Right lobe of liver (tissue), 4 donors: Measurements from ENCODE around the gene ZNF512B.

Experiments used
- POLR2A ChIP-seq: fragments of 450-650 bp; IDR thresholded peaks from one replicate; pipeline ENCODE4 v1.6.1; 2017; ENCODE audit warnings: antibody characterized with exemption, mild to moderate bottlenecking
- TF ChIP-seq, protein P1 (sequence below), 4 donors: fragments of 200-600 bp in 3 of 4; fragments of 450-650 bp in 1 of 4; IDR thresholded peaks; one replicate each; pipeline versions ENCODE4 v1.5.1 to v1.8.0; 2016 to 2022; ENCODE audit warnings: antibody characterized with exemption in 4 of 4, mild to moderate bottlenecking in 2 of 4
- donor health status: DM: no; HTN: no; CAD: no.
- donor health status: DM: no; HTN: no; CAD: no.
- donor health status: DM: no; HTN: yes; CAD: no.

GRCh38 chr20:63968136-63968927, 1.4 kb downstream of the ZNF512B start:
- TF ChIP-seq, protein P1, sequence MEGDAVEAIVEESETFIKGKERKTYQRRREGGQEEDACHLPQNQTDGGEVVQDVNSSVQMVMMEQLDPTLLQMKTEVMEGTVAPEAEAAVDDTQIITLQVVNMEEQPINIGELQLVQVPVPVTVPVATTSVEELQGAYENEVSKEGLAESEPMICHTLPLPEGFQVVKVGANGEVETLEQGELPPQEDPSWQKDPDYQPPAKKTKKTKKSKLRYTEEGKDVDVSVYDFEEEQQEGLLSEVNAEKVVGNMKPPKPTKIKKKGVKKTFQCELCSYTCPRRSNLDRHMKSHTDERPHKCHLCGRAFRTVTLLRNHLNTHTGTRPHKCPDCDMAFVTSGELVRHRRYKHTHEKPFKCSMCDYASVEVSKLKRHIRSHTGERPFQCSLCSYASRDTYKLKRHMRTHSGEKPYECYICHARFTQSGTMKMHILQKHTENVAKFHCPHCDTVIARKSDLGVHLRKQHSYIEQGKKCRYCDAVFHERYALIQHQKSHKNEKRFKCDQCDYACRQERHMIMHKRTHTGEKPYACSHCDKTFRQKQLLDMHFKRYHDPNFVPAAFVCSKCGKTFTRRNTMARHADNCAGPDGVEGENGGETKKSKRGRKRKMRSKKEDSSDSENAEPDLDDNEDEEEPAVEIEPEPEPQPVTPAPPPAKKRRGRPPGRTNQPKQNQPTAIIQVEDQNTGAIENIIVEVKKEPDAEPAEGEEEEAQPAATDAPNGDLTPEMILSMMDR (IDR thresholded peaks at IDR 0.05): no peak
- no peak for TF ChIP-seq POLR2A
